GM12864 (cell line): Measurements from ENCODE around the gene SPOP.

Source experiments
- DNase-seq: peaks from one replicate; pipeline ENCODE4 v3.0.0-alpha.2; 2011; ENCODE audit warnings: low read depth
- H3K4me3 ChIP-seq: 2 replicates; pipeline ENCODE4 v1.5.1; 2011; ENCODE audit warnings: mild to moderate bottlenecking, low read depth, low read length, control low read depth
- CTCF ChIP-seq: IDR thresholded peaks from 2 replicates; pipeline ENCODE4 v1.5.1; 2011; ENCODE audit warnings: low read depth, mild to moderate bottlenecking, moderate library complexity, low read length, control low read depth, inconsistent platforms; ENCODE audit errors: missing control alignments

The SPOP gene

DNA sequence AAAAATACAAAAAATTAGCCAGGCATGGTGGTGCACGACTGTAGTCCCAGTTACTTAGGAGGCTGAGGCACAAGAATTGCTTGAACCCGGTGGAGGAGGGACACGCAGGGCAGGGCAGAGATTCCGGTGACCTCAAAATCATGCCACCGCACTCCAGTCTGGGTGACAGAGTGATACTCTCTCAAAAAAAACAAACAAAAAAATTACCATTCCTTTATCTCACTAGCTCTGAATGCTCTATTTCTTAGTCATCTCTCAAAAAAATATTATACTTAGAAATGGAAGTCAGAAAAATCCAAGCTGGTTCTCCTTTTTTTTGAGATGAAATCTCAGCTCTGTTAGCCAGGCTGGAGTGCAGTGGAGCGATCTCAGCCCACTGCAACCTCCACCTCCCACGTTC, 40.8 kb downstream of the SPOP start:
- no peak overlapping the region for H3K4me3 ChIP-seq
- TF ChIP-seq CTCF = no peak
- DNase-seq = no peak

DNA sequence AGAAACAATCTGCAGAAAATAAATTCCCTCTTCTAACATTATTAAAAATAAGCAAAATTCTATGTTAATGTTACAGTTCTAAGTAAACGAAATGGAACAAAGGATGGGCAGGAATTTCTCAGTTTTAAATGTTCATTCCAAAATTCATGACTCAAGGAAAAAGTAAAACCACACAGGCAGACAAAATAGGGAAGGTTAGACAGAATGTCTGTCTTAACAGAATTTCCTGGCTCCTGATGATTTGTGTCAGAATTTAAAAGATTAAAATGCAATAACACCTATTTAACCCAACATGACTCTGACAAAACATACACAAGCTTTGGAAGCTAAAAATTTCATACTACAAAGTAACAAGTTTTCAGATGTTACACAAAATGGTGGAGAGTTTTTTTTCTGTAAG, 42.8 kb downstream of the SPOP start:
- TF ChIP-seq CTCF = no peak
- H3K4me3 ChIP-seq = no peak overlapping the region
- no peak for DNase-seq

GRCh38 chr17:49634485-49634860, 43.4 kb downstream of the SPOP start:
- H3K4me3 ChIP-seq = no peak overlapping the region
- TF ChIP-seq CTCF = no peak
- no peak for DNase-seq

GRCh38 chr17:49633762-49634484, 44.0 kb downstream of the SPOP start:
- H3K4me3 ChIP-seq = no peak overlapping the region
- TF ChIP-seq CTCF = no peak
- no peak for DNase-seq

GRCh38 chr17:49633250-49633649, 44.6 kb downstream of the SPOP start:
- DNase-seq = no peak
- TF ChIP-seq CTCF = no peak
- H3K4me3 ChIP-seq = no peak overlapping the region

DNA sequence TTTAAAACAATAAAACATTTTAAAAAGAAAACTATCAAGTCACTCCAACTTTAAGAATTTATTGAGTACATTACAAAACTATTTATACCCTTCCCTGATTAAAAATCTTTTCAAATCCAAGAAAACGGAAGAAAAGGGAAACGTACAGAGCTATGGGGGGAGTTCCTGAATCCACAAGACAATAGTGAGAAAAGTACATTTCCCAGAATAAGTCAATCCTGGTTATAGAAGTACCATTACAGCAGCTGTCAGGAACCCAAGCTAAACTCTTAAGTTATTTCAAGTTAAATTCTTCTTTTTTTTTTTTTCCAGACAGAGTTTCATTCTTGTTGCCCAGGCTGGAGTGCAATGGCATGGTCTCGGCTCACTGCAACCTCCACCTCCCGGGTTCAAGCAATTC, 45.7 kb downstream of the SPOP start:
- H3K4me3 ChIP-seq = no peak overlapping the region
- DNase-seq = no peak
- TF ChIP-seq CTCF = no peak

DNA sequence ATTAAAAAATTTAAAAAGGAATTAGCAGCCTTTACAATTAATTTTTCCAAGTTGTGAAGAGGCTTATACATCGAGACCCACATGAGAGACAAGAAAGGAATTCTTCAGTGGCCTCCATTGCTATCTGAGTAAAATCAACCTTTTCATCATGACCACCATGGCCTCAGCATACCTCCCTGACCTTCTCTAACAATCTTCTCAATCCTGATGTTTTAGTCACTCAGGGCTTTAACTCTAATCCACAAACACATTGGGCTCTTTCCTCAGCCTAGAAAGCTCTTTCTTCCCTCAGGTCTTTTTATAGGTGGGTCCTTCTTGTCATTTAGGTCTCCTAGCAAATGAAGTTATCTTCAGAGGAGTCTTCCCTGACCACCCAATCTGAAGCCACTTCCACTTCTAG, 46.4 kb downstream of the SPOP start:
- DNase-seq = no peak
- TF ChIP-seq CTCF = no peak
- H3K4me3 ChIP-seq = no peak overlapping the region
